Measurements from ENCODE around the gene FBXW8.

DNA sequence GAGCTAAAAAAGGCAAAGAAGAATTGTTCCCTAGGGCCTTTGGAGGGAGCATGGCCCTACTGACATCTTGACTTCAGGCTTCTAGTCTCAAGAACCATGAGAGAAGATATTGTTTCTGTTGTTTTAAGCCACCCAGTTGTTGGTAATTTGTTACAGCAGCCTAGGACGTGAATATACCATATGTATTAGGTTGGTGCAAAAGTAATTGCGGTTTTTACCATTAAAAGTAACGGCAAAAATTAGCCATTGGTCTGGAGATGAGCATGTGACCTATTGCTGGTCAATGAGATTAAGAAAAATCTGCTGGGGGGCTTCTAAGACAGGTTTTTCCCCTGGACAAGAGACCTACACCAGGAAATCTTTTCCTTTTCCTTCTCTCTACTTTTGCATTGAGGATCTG is 19.7 kb upstream of the FBXW8 start:
- TF ChIP-seq, protein P1, sequence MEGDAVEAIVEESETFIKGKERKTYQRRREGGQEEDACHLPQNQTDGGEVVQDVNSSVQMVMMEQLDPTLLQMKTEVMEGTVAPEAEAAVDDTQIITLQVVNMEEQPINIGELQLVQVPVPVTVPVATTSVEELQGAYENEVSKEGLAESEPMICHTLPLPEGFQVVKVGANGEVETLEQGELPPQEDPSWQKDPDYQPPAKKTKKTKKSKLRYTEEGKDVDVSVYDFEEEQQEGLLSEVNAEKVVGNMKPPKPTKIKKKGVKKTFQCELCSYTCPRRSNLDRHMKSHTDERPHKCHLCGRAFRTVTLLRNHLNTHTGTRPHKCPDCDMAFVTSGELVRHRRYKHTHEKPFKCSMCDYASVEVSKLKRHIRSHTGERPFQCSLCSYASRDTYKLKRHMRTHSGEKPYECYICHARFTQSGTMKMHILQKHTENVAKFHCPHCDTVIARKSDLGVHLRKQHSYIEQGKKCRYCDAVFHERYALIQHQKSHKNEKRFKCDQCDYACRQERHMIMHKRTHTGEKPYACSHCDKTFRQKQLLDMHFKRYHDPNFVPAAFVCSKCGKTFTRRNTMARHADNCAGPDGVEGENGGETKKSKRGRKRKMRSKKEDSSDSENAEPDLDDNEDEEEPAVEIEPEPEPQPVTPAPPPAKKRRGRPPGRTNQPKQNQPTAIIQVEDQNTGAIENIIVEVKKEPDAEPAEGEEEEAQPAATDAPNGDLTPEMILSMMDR (IDR thresholded peaks at IDR 0.05), result no peak
- no peak for TF ChIP-seq POLR2A (IDR thresholded peaks at IDR 0.05)

All from thyroid gland (tissue), 4 donors.